Activated CD4-positive, alpha-beta memory T cell treated with anti-CD3 and anti-CD28 coated beads, Interleukin-2, amount 10 ng/mL, durations not matched to agents 7 days and 5 days (primary cell): Measurements from ENCODE around the gene RHNO1. TPM values are rescaled to one million over a fixed set of nuclear protein-coding genes. Genes with fewer than 3 reads are reported as not detected.

Experiments
- CTCF ChIA-PET: fragments of 350-600 bp; sonication (Branson Sonifier 250); formaldehyde crosslinking; loops from one replicate; lab custom pipeline; 2021; ENCODE audit warnings: antibody characterized with exemption, inconsistent platforms; lab: Charles Lee
- POLR2A ChIA-PET: fragments of 350-600 bp; sonication (Branson Sonifier 250); formaldehyde crosslinking; loops from one replicate; lab custom pipeline; 2021; ENCODE audit warnings: antibody characterized with exemption; lab: Charles Lee
- DNase-seq: peaks from one replicate; pipeline ENCODE4 v3.0.0-alpha.2; 2020
- H3K27ac Mint-ChIP-seq: one replicate; pipeline ENCODE4 v1.8.0; 2021; ENCODE audit warnings: mild to moderate bottlenecking, mixed read lengths
- H3K27me3 Mint-ChIP-seq: one replicate; pipeline ENCODE4 v1.8.0; 2021; ENCODE audit warnings: mixed read lengths
- H3K36me3 Mint-ChIP-seq: one replicate; pipeline ENCODE4 v1.8.0; 2021; ENCODE audit warnings: low read depth, mixed read lengths
- H3K4me1 Mint-ChIP-seq: one replicate; pipeline ENCODE4 v1.8.0; 2021; ENCODE audit warnings: mixed read lengths
- H3K4me3 Mint-ChIP-seq: one replicate; pipeline ENCODE4 v1.8.0; 2021; ENCODE audit warnings: mild to moderate bottlenecking, mixed read lengths
- H3K9me3 Mint-ChIP-seq: one replicate; pipeline ENCODE4 v1.8.0; 2021; ENCODE audit warnings: mixed read lengths
- total RNA-seq, 2 experiments: library from RNA; stranded (reverse); gene quantifications; one replicate each; pipeline ENCODE4 v1.2.3, GENCODE V29; 2021

RHNO1 gene
- total RNA-seq, 2 experiments from 2014 or later, result 65.3 to 70.6 TPM

- CTCF ChIA-PET, result interaction anchor here (0.8 to 1.9 kb wide), 4 partner anchors 9 to 24 kb away, joined by 3 to 17 read pairs (median 4); partner anchors contain the start of genes FOXM1 and RHNO1
- DNase-seq, result peak; percentile 35
- H3K4me1 Mint-ChIP-seq, result peaks cover 42% of the 10 kb centered on the region
- no peaks in the 10 kb centered on the region for H3K9me3 Mint-ChIP-seq
- H3K36me3 Mint-ChIP-seq, result peaks cover 28% of the 10 kb centered on the region
- POLR2A ChIA-PET, result interaction anchor here (1.3 to 5.9 kb wide), 2 partner anchors 12 to 17 kb away, joined by 4 to 99 read pairs; partner anchors contain the start of genes FOXM1 and RHNO1
- H3K27ac Mint-ChIP-seq, result peak overlapping the region; percentile 31
- H3K4me3 Mint-ChIP-seq, result peak overlapping the region; percentile 87
- H3K27me3 Mint-ChIP-seq, result no peaks in the 10 kb centered on the region
Observed at GRCh38 chr12:2891240-2892053, 14.4 kb downstream of the RHNO1 start.

- ChIA-PET CTCF (interaction anchor here (1.6 kb wide), 1 partner anchor 14 kb away, joined by 4 read pairs; no protein-coding TSS in a partner anchor), POLR2A (interaction anchor here (5.9 kb wide), 1 partner anchor 13 kb away, joined by 99 read pairs; the partner anchor contains the start of genes FOXM1 and RHNO1)
- peaks cover 23% of the 10 kb centered on the region for H3K36me3 Mint-ChIP-seq
- DNase-seq, result no peak
- no peaks in the 10 kb centered on the region for H3K27me3 Mint-ChIP-seq
- no peak overlapping the region for H3K27ac Mint-ChIP-seq
- peaks cover 42% of the 10 kb centered on the region for H3K4me1 Mint-ChIP-seq
- H3K9me3 Mint-ChIP-seq, result no peaks in the 10 kb centered on the region
- H3K4me3 Mint-ChIP-seq, result peak overlapping the region; percentile 24
Observed at GRCh38 chr12:2892246-2892645, 15.2 kb downstream of the RHNO1 start.

GRCh38 chr12:2893007-2893406 lies 16.0 kb downstream of the RHNO1 start:
- DNase-seq, result no peak
- H3K9me3 Mint-ChIP-seq, result no peaks in the 10 kb centered on the region
- H3K36me3 Mint-ChIP-seq, result peaks cover 15% of the 10 kb centered on the region
- ChIA-PET POLR2A (interaction anchor here (5.9 kb wide), 1 partner anchor 14 kb away, joined by 99 read pairs; the partner anchor contains the start of genes FOXM1 and RHNO1), CTCF (interaction anchor here (1.6 kb wide), 1 partner anchor 15 kb away, joined by 4 read pairs; no protein-coding TSS in a partner anchor)
- peaks cover 36% of the 10 kb centered on the region for H3K4me1 Mint-ChIP-seq
- no peaks in the 10 kb centered on the region for H3K27me3 Mint-ChIP-seq
- H3K27ac Mint-ChIP-seq, result no peak overlapping the region
- H3K4me3 Mint-ChIP-seq, result peak overlapping the region; percentile 43

- no peak overlapping the region for H3K4me3 Mint-ChIP-seq
- no peaks in the 10 kb centered on the region for H3K27me3 Mint-ChIP-seq
- ChIA-PET CTCF (no interaction called here), POLR2A (no interaction called here)
- no peak overlapping the region for H3K27ac Mint-ChIP-seq
- no peak for DNase-seq
- H3K4me1 Mint-ChIP-seq, result peaks cover 22% of the 10 kb centered on the region
- H3K9me3 Mint-ChIP-seq, result no peaks in the 10 kb centered on the region
- peaks cover 2% of the 10 kb centered on the region for H3K36me3 Mint-ChIP-seq
Observed at GRCh38 chr12:2895051-2895451, 18.0 kb downstream of the RHNO1 start.

- no peaks in the 10 kb centered on the region for H3K9me3 Mint-ChIP-seq
- DNase-seq, result no peak
- no peak overlapping the region for H3K4me3 Mint-ChIP-seq
- ChIA-PET POLR2A (no interaction called here), CTCF (interaction anchor here (0.5 kb wide), 1 partner anchor 21 kb away, joined by 3 read pairs; no protein-coding TSS in a partner anchor)
- peaks cover 17% of the 10 kb centered on the region for H3K4me1 Mint-ChIP-seq
- no peaks in the 10 kb centered on the region for H3K27me3 Mint-ChIP-seq
- H3K27ac Mint-ChIP-seq, result no peak overlapping the region
- peaks cover 2% of the 10 kb centered on the region for H3K36me3 Mint-ChIP-seq
Observed at GRCh38 chr12:2895511-2895910, 18.5 kb downstream of the RHNO1 start.

GRCh38 chr12:2897418-2897817 lies 20.4 kb downstream of the RHNO1 start:
- POLR2A ChIA-PET, result interaction anchor here (0.6 kb wide), 1 partner anchor 18 kb away, joined by 3 read pairs; no protein-coding TSS in a partner anchor
- CTCF ChIA-PET, result no interaction called here
- Mint-ChIP-seq H3K27ac (no peak overlapping the region), H3K9me3 (no peaks in the 10 kb centered on the region), H3K27me3 (no peaks in the 10 kb centered on the region), H3K4me3 (no peak overlapping the region), H3K4me1 (peaks cover 4% of the 10 kb centered on the region), H3K36me3 (no peaks in the 10 kb centered on the region)
- no peak for DNase-seq

- ChIA-PET CTCF (no interaction called here), POLR2A (no interaction called here)
- H3K27me3 Mint-ChIP-seq, result no peaks in the 10 kb centered on the region
- no peak overlapping the region for H3K27ac Mint-ChIP-seq
- H3K9me3 Mint-ChIP-seq, result no peaks in the 10 kb centered on the region
- H3K4me1 Mint-ChIP-seq, result no peaks in the 10 kb centered on the region
- H3K4me3 Mint-ChIP-seq, result no peak overlapping the region
- H3K36me3 Mint-ChIP-seq, result no peaks in the 10 kb centered on the region
- DNase-seq, result no peak
Observed at GRCh38 chr12:2900642-2901041, 23.6 kb downstream of the RHNO1 start.

- H3K27ac Mint-ChIP-seq, result no peak overlapping the region
- H3K4me1 Mint-ChIP-seq, result no peaks in the 10 kb centered on the region
- H3K9me3 Mint-ChIP-seq, result no peaks in the 10 kb centered on the region
- H3K27me3 Mint-ChIP-seq, result no peaks in the 10 kb centered on the region
- no peak overlapping the region for H3K4me3 Mint-ChIP-seq
- DNase-seq, result no peak
- CTCF ChIA-PET, result interaction anchor here (0.6 kb wide), 1 partner anchor 17 kb away, joined by 4 read pairs; no protein-coding TSS in a partner anchor
- H3K36me3 Mint-ChIP-seq, result no peaks in the 10 kb centered on the region
- POLR2A ChIA-PET, result no interaction called here
Observed at GRCh38 chr12:2902272-2902880, 25.4 kb downstream of the RHNO1 start.

GRCh38 chr12:2904260-2904659 lies 27.2 kb downstream of the RHNO1 start:
- Mint-ChIP-seq H3K4me3 (no peak overlapping the region), H3K4me1 (no peaks in the 10 kb centered on the region), H3K27me3 (no peaks in the 10 kb centered on the region), H3K36me3 (no peaks in the 10 kb centered on the region), H3K9me3 (no peaks in the 10 kb centered on the region), H3K27ac (no peak overlapping the region)
- CTCF ChIA-PET, result no interaction called here
- DNase-seq, result no peak
- POLR2A ChIA-PET, result no interaction called here

GRCh38 chr12:2912216-2912575 lies 35.2 kb downstream of the RHNO1 start:
- Mint-ChIP-seq H3K27ac (no peak overlapping the region), H3K36me3 (no peaks in the 10 kb centered on the region)

GRCh38 chr12:2919249-2919648 lies 42.2 kb downstream of the RHNO1 start:
- Mint-ChIP-seq H3K4me1 (no peaks in the 10 kb centered on the region), H3K36me3 (peaks cover 6% of the 10 kb centered on the region), H3K27ac (no peak overlapping the region), H3K27me3 (no peaks in the 10 kb centered on the region), H3K4me3 (no peak overlapping the region), H3K9me3 (no peaks in the 10 kb centered on the region)
- no peak for DNase-seq
- ChIA-PET POLR2A (no interaction called here), CTCF (no interaction called here)

More at GRCh38 chr12:2912216-2912575, 35.2 kb downstream of the RHNO1 start:
- ChIA-PET CTCF (no interaction called here), POLR2A (no interaction called here)
- DNase-seq, result no peak
- Mint-ChIP-seq H3K27me3 (no peaks in the 10 kb centered on the region), H3K4me3 (no peak overlapping the region), H3K4me1 (no peaks in the 10 kb centered on the region), H3K9me3 (no peaks in the 10 kb centered on the region)

- CTCF ChIA-PET, result interaction anchor here (0.9 kb wide), 1 partner anchor 17 kb away, joined by 4 read pairs; no protein-coding TSS in a partner anchor
- no peaks in the 10 kb centered on the region for H3K9me3 Mint-ChIP-seq
- H3K36me3 Mint-ChIP-seq, result peaks cover 6% of the 10 kb centered on the region
- no peak for DNase-seq
- no peak overlapping the region for H3K27ac Mint-ChIP-seq
- POLR2A ChIA-PET, result no interaction called here
- H3K4me3 Mint-ChIP-seq, result no peak overlapping the region
- H3K4me1 Mint-ChIP-seq, result peaks cover 4% of the 10 kb centered on the region
- no peaks in the 10 kb centered on the region for H3K27me3 Mint-ChIP-seq
Observed at GRCh38 chr12:2922329-2922728, 45.3 kb downstream of the RHNO1 start.

- Mint-ChIP-seq H3K36me3 (peaks cover 6% of the 10 kb centered on the region), H3K4me1 (peaks cover 4% of the 10 kb centered on the region)
- POLR2A ChIA-PET, result no interaction called here
Observed at GRCh38 chr12:2923057-2923456, 46.0 kb downstream of the RHNO1 start.

More at GRCh38 chr12:2923057-2923456, 46.0 kb downstream of the RHNO1 start:
- H3K27ac Mint-ChIP-seq, result no peak overlapping the region
- no peak for DNase-seq
- CTCF ChIA-PET, result interaction anchor here (0.9 kb wide), 1 partner anchor 16 kb away, joined by 4 read pairs; no protein-coding TSS in a partner anchor
- H3K27me3 Mint-ChIP-seq, result no peaks in the 10 kb centered on the region
- H3K9me3 Mint-ChIP-seq, result no peaks in the 10 kb centered on the region
- H3K4me3 Mint-ChIP-seq, result no peak overlapping the region
